Duodenal mucosa (tissue), 2 donors: ENCODE measurements around the gene HDAC8.

ENCODE experiments used
- H3K27ac ChIP-seq: one replicate; pipeline ENCODE4 v1.7.0; 2013; ENCODE audit warnings: low read depth, low read length
- H3K27me3 ChIP-seq, 2 donors: one replicate each; pipeline ENCODE4 v1.7.0; 2013; ENCODE audit warnings: low read length in 2 of 2, control low read depth in 1 of 2; ENCODE audit not compliant: insufficient read depth in 2 of 2, control insufficient read depth in 1 of 2
- H3K36me3 ChIP-seq, 2 donors: one replicate each; pipeline ENCODE4 v1.7.0; 2013; ENCODE audit warnings: low read length in 2 of 2, control low read depth in 1 of 2; ENCODE audit not compliant: insufficient read depth in 2 of 2, control insufficient read depth in 1 of 2
- H3K4me1 ChIP-seq, 2 donors: one replicate each; pipeline ENCODE4 v1.7.0; 2013; ENCODE audit warnings: low read length in 2 of 2, control low read depth in 1 of 2; ENCODE audit not compliant: insufficient read depth in 2 of 2, control insufficient read depth in 1 of 2
- H3K4me3 ChIP-seq, 2 donors: one replicate each; pipeline ENCODE4 v1.7.0; 2013; ENCODE audit warnings: low read length in 2 of 2, low read depth in 1 of 2
- H3K9ac ChIP-seq, 2 donors: one replicate each; pipeline ENCODE4 v1.7.0; 2013; ENCODE audit warnings: low read length in 2 of 2, low read depth in 1 of 2
- H3K9me3 ChIP-seq, 2 donors: one replicate each; pipeline ENCODE4 v1.7.0; 2013; ENCODE audit warnings: low read length in 2 of 2, control low read depth in 1 of 2; ENCODE audit not compliant: control insufficient read depth in 1 of 2

Gene HDAC8

GRCh38 chrX:72387247-72387646 lies 185.4 kb downstream of the HDAC8 start:
- H3K9me3 ChIP-seq, result no peaks in the 10 kb centered on the region
- no peak overlapping the region for H3K27ac ChIP-seq
- no peaks in the 10 kb centered on the region for H3K36me3 ChIP-seq
- no peak overlapping the region for H3K4me3 ChIP-seq
- H3K27me3 ChIP-seq, result no peaks in the 10 kb centered on the region
- peaks cover under 1% of the 10 kb centered on the region in 2 donors for H3K4me1 ChIP-seq
- no peak overlapping the region for H3K9ac ChIP-seq

- Histone ChIP-seq H3K9me3 (no peaks in the 10 kb centered on the region), H3K27me3 (no peaks in the 10 kb centered on the region), H3K27ac (no peak overlapping the region), H3K36me3 (no peaks in the 10 kb centered on the region), H3K9ac (no peak overlapping the region), H3K4me3 (no peak overlapping the region), H3K4me1 (peaks cover 6% of the 10 kb centered on the region in 2 donors)
Measured at GRCh38 chrX:72382202-72382595, 190.4 kb downstream of the HDAC8 start.

DNA sequence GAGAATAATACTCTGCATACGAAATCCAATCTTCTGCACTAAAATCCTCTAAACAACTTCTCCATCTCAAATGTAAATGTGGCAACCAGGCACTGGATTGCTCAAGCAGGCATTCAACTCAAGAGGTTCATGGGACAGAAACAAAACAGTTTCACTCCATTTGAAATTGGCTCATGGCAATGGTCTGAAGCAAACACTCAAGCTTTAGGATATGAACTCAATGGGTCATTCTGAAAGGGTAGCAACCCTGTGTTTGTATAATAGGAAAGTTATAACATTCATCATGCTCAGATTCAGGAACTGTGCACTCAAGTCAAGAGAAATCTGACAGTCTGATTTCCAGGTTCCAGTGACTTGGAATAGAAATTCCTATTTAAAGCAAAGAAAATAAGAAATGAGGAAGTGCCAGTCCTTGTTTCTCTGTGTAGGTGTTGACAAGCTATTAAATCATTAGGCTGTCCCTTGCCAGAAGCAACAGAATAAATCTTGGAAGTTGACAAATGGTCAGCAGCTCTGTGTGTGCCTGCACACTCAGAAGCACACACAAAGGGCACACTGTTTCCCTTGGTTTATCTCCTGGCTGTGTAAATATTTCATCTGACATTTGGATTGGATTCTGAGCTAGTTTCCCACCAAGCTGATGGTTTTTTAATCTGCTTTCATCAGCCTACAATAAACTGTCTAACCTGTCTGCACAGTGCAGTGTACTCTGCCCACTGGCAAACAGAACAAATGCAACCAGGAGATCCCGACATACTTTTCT lies 191.0 kb downstream of the HDAC8 start:
- no peak overlapping the region for H3K27ac ChIP-seq
- peaks cover 6% of the 10 kb centered on the region in 2 donors for H3K4me1 ChIP-seq
- H3K9ac ChIP-seq, result no peak overlapping the region
- no peaks in the 10 kb centered on the region for H3K36me3 ChIP-seq
- no peaks in the 10 kb centered on the region for H3K9me3 ChIP-seq
- no peaks in the 10 kb centered on the region for H3K27me3 ChIP-seq
- H3K4me3 ChIP-seq, result no peak overlapping the region

- H3K9me3 ChIP-seq, result no peaks in the 10 kb centered on the region
- no peaks in the 10 kb centered on the region for H3K27me3 ChIP-seq
- H3K4me1 ChIP-seq, result no peaks in the 10 kb centered on the region
- H3K27ac ChIP-seq, result no peak overlapping the region
- no peak overlapping the region for H3K4me3 ChIP-seq
- no peaks in the 10 kb centered on the region for H3K36me3 ChIP-seq
- no peak overlapping the region for H3K9ac ChIP-seq
Measured at GRCh38 chrX:72376124-72376523, 196.5 kb downstream of the HDAC8 start.

- Histone ChIP-seq H3K36me3 (no peaks in the 10 kb centered on the region), H3K9me3 (no peaks in the 10 kb centered on the region), H3K27ac (no peak overlapping the region), H3K4me3 (no peak overlapping the region), H3K4me1 (no peaks in the 10 kb centered on the region), H3K9ac (no peak overlapping the region), H3K27me3 (no peaks in the 10 kb centered on the region)
Measured at GRCh38 chrX:72373136-72373535, 199.5 kb downstream of the HDAC8 start.

DNA sequence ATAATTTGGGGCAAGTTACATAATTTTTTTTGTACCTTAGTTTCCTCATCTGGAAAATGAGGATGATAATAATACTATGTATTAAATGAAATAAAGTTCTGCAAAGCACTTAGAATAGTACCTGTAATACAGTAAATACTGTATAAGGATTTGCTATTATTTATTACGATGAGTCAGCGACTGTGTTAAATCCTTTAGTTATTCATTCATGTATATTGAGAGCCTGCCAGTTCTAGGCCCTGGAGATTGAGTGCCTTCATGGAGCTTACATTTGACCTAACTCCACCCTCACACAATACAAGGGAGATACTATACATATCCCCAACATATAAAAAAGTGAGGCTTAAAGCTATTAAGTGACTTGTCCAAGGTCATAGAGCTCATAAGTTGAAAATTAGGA lies 199.9 kb downstream of the HDAC8 start:
- Histone ChIP-seq H3K9me3 (no peaks in the 10 kb centered on the region), H3K27me3 (no peaks in the 10 kb centered on the region), H3K27ac (no peak overlapping the region), H3K9ac (no peak overlapping the region), H3K4me3 (no peak overlapping the region), H3K36me3 (no peaks in the 10 kb centered on the region), H3K4me1 (no peaks in the 10 kb centered on the region)

DNA sequence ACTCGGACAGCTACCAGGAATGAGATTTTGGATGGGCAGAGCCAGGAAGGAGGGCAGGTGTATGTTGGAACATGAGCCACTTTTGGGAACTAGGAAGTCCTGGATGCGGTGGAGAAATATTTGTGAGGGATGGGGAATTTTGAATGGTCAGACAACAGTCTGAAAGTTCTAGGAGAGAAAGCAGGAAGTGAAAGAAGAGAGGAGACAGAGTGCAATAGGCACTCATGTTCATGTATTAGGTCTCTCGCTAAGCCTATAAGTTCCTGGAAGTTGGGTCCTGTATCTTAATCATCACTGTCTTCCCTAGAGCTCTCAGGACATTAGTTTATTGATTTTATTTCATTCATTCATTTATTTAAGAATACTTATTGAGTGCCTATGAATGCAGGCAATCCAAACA lies 201.2 kb downstream of the HDAC8 start:
- no peak overlapping the region for H3K27ac ChIP-seq
- H3K9me3 ChIP-seq, result no peaks in the 10 kb centered on the region
- no peaks in the 10 kb centered on the region for H3K4me1 ChIP-seq
- no peaks in the 10 kb centered on the region for H3K36me3 ChIP-seq
- no peak overlapping the region for H3K9ac ChIP-seq
- H3K4me3 ChIP-seq, result no peak overlapping the region
- H3K27me3 ChIP-seq, result no peaks in the 10 kb centered on the region

GRCh38 chrX:72368796-72369195 lies 203.8 kb downstream of the HDAC8 start:
- Histone ChIP-seq H3K27me3 (no peaks in the 10 kb centered on the region), H3K27ac (no peak overlapping the region), H3K9ac (no peak overlapping the region), H3K9me3 (no peaks in the 10 kb centered on the region), H3K4me1 (no peaks in the 10 kb centered on the region), H3K36me3 (no peaks in the 10 kb centered on the region), H3K4me3 (no peak overlapping the region)

GRCh38 chrX:72367516-72367915 lies 205.1 kb downstream of the HDAC8 start:
- Histone ChIP-seq H3K4me3 (no peak overlapping the region), H3K9me3 (no peaks in the 10 kb centered on the region), H3K4me1 (no peaks in the 10 kb centered on the region), H3K36me3 (no peaks in the 10 kb centered on the region), H3K27ac (no peak overlapping the region), H3K9ac (no peak overlapping the region), H3K27me3 (no peaks in the 10 kb centered on the region)

DNA sequence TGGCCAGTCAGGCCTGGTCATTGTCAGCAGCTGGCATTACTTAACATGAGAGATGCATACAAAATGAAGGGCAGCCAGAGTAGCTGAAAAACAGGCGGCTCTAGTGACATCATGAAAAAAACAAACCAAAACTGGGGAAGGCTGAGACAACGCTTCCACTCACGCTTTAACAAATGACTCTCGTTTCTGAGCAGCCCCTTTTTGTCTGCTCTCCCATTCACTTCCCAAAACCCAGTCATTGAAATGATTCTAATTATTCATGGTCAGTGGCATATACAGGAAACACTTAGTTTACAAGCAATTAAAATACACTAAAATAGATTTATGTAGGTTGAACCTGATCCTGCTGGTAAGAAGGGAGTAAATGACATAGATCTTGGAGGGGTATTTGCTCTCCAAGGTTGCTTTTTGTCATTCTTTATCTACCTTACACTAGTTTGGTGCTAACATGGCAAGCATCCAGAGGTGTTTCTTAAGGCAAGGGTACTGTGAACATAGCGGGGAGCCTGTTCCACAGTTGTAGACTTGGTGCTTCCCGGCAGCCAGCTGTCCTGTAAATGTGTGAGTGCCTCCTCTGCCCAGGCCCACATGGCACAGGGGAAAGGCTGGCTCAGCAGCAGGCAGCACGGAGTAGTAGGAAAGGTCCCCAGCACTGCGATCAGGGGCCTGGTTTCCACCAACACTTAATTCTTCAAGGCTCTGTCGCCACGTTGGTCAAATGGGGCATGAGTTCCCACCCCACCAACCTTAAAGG lies 205.8 kb downstream of the HDAC8 start:
- Histone ChIP-seq H3K27ac (no peak overlapping the region), H3K36me3 (no peaks in the 10 kb centered on the region), H3K4me1 (no peaks in the 10 kb centered on the region)

More for the DNA sequence above, 205.8 kb downstream of the HDAC8 start:
- Histone ChIP-seq H3K4me3 (no peak overlapping the region), H3K27me3 (no peaks in the 10 kb centered on the region), H3K9me3 (no peaks in the 10 kb centered on the region), H3K9ac (no peak overlapping the region)
